ENCODE results near the gene INSRR. TPM values are rescaled to one million over a fixed set of nuclear protein-coding genes. Genes with fewer than 3 reads are reported as not detected.

INSRR gene
- total RNA-seq, 2 experiments from 2014 or later: not detected

DNA sequence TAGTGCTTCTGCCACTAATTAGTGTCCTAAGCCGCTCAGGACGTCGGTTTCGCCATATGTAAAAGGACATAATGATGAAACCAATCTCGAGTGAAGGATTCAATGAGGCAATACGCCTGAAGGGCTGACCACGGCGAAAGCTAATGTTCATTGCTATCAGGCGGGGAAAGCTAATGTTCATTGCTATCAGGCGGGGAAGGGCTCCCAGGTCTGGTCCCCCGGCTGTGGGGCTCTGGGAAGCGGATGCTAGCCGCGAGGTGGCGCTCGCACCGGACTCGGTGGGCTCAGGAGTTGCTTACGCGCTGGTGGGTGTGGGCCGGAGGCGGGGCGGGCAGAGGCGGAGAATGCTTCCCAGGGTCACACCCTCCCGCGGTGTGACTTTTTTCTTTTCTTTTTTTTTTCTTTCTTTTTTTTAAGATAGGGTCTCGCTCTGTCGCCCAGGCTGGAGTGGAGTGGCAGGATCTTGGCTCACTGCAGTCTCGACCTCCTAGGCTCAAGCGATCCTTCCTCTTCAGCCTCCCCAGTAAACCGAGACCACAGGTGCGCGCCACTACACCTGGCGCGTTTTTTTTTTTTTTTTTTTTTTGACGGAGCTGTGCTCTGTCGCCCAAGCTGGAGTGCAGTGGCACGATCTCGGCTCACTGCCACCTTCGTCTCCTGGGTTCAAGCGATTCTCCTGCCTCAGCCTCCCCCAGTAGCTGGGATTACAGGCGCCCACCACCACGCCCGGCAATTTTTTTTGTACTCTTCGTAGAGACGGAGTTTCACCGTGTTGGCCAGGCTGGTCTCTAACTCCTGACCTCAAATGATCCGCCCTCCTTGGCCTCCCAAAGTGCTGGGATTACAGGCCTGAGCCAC, 33.5 kb upstream of the INSRR start:
- Mint-ChIP-seq H3K9me3 (no peaks in the 10 kb centered on the region), H3K36me3 (ENCODE audit: low read depth) (no peaks in the 10 kb centered on the region)

DNA sequence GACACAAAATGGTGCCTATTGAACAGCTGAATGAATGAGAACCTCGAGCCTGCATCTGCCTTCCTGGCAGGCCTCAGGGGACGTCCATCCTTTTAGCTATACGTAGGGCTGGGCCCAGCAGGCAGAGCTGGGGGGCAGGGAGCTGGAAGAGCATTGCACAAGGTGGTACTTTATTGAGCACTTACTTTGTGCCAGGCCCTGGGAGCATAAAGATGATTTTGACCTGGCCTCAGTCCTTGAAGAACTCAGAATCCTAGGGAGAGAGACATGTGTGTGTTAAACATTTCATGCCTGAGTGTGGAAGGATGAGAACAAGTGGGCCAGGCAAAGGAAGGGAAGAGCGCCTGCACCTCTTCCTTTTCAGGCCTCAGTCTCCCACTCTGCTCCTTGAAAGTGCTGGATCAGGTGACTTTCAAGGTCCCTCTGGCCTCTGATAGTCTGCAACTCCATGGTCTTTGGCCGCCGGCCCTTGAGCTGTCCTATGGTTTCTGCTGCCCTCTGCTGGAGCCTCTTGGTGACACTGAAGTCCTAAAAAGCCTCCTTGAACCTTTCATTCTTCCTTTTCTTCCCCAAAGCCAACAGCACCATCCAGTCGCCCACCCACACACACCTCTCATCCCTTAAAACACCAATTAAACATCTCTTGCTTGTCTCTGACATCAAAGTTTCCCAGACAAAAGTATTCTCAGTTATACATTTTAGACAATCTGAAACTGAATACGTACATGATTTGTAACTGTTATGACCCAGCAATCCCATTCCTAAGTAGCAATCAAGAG, 31.1 kb upstream of the INSRR start:
- intact Hi-C loops (cut with micrococcal nuclease): loop anchor here (1.0 to 10.0 kb wide), 6 partner anchors 51 to 230 kb away; no protein-coding TSS in a partner anchor
- Mint-ChIP-seq H3K4me1 (ENCODE audit: low read depth) (peaks cover 8% of the 10 kb centered on the region), H3K4me3 (no peak overlapping the region), H3K36me3 (ENCODE audit: low read depth) (no peaks in the 10 kb centered on the region), H3K9me3 (no peaks in the 10 kb centered on the region), H3K27ac (no peak overlapping the region), H3K27me3 (ENCODE audit: low read depth) (peaks cover 46% of the 10 kb centered on the region)
- peak; percentile 78 for DNase-seq
- CTCF ChIA-PET: interaction anchor here (0.6 to 8.5 kb wide), 26 partner anchors 8 to 474 kb away, joined by 3 to 82 read pairs (median 5); partner anchors contain the start of genes LRRC71 and NTRK1

More for the DNA sequence above, 33.5 kb upstream of the INSRR start:
- H3K27me3 Mint-ChIP-seq (ENCODE audit: low read depth): peaks cover 47% of the 10 kb centered on the region
- peaks cover 11% of the 10 kb centered on the region for H3K4me1 Mint-ChIP-seq (ENCODE audit: low read depth)
- peak; percentile 92 for DNase-seq
- no peak overlapping the region for H3K27ac Mint-ChIP-seq
- H3K4me3 Mint-ChIP-seq: peak overlapping the region; percentile 41
- intact Hi-C loops (cut with micrococcal nuclease): loop anchor here (1.0 to 10.0 kb wide), 5 partner anchors 28 to 264 kb away; partner anchors contain the start of gene LRRC71
- CTCF ChIA-PET: interaction anchor here (0.6 to 8.5 kb wide), 30 partner anchors 10 to 264 kb away, joined by 3 to 82 read pairs (median 4); partner anchors contain the start of genes BCAN, LRRC71 and NTRK1

DNA sequence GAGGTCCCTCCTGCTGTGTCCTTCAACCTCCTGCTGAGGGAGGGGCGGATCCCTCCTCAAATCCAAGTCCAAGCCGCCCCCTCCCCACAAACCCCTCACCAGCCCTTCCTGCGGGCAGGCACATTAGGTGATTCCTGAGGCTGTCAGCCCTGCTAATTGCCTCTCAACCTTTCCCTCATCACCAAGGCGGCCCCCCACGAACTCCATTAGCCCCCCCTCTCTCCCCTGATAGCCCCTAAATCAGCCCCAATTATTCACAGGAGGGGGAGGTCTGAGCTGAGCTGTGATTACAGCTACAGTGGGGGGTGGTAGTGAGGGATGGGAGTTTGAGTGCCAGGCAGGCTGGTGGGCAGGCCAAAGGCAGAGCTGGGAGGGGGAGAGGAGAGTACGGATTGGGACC, 28.8 kb upstream of the INSRR start:
- intact Hi-C loops (cut with micrococcal nuclease): no loop called here
- no peaks in the 10 kb centered on the region for H3K36me3 Mint-ChIP-seq (ENCODE audit: low read depth)
- H3K9me3 Mint-ChIP-seq: no peaks in the 10 kb centered on the region
- H3K4me1 Mint-ChIP-seq (ENCODE audit: low read depth): peaks cover 2% of the 10 kb centered on the region
- no peak for DNase-seq
- H3K27me3 Mint-ChIP-seq (ENCODE audit: low read depth): peaks cover 37% of the 10 kb centered on the region
- no peak overlapping the region for H3K27ac Mint-ChIP-seq
- CTCF ChIA-PET: interaction anchor here (0.6 to 8.5 kb wide), 6 partner anchors 27 to 919 kb away, joined by 3 to 82 read pairs (median 9); partner anchors contain the start of gene NTRK1
- H3K4me3 Mint-ChIP-seq: no peak overlapping the region

DNA sequence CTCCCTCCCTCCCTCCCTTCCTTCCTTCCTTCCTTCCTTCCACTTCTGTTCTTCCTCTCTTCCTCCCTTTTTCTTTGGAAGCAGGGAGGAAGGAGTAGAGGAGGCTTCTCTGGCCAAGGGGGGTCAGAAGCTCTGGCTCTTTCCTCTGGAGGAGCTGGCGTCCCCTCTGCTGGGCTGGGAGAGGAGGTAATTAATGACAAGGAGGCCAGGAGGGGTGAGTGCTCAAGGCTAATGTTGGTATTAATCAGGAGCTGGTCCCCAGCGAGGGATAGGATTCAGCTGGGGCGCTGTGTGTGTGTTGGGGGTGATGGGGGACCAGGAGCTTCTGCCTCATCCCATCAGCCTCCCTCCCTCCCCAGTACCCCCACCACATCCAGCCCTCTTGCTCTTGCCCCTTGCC, 28.4 kb upstream of the INSRR start:
- intact Hi-C loops (cut with micrococcal nuclease): no loop called here
- Mint-ChIP-seq H3K27me3 (ENCODE audit: low read depth) (peaks cover 36% of the 10 kb centered on the region), H3K9me3 (no peaks in the 10 kb centered on the region), H3K4me3 (no peak overlapping the region), H3K27ac (no peak overlapping the region), H3K4me1 (ENCODE audit: low read depth) (peaks cover 2% of the 10 kb centered on the region), H3K36me3 (ENCODE audit: low read depth) (no peaks in the 10 kb centered on the region)
- DNase-seq: no peak
- CTCF ChIA-PET: interaction anchor here (1.6 to 8.5 kb wide), 5 partner anchors 26 to 198 kb away, joined by 3 to 82 read pairs (median 9); partner anchors contain the start of gene NTRK1

DNA sequence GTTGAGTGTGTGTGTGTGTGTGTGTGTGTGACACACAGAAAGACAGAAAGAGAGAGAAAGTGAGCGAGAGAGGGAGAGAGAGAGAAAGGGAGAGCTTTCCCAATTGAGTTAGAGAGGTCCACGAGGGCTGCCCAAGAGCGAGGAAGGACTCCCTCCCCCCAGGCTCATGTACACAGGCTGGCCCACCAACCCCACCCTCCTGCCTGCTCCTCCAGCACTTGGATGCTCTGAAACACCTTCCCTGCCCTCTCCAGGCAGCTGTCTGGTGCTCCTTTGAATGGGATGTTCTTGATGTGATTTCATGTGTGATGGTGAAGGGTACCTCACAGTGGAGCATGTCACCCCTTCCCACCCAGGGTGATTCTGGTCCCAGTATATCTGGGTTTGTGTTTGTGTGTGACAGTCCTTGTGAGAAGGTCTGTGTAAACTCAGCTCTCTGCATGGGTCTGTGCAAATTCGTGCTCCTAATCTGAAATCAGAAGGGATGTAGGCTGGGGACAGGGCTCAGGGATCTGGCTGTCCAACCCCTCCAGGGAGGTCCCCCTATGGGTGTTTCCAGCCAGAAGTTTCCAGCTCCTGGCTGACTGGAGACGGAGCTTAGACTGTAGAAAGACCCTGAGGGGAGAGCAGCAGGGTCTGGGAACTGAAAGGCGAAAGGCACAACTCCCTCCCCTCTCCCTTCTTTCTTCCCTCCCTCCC, 27.8 kb upstream of the INSRR start:
- CTCF ChIA-PET: interaction anchor here (1.6 to 8.5 kb wide), 5 partner anchors 26 to 197 kb away, joined by 3 to 82 read pairs (median 9); partner anchors contain the start of gene NTRK1
- H3K27me3 Mint-ChIP-seq (ENCODE audit: low read depth): peaks cover 31% of the 10 kb centered on the region
- no peak overlapping the region for H3K27ac Mint-ChIP-seq
- H3K4me1 Mint-ChIP-seq (ENCODE audit: low read depth): no peaks in the 10 kb centered on the region
- H3K36me3 Mint-ChIP-seq (ENCODE audit: low read depth): no peaks in the 10 kb centered on the region
- H3K4me3 Mint-ChIP-seq: no peak overlapping the region
- DNase-seq: no peak
- intact Hi-C loops (cut with micrococcal nuclease): no loop called here
- H3K9me3 Mint-ChIP-seq: no peaks in the 10 kb centered on the region

DNA sequence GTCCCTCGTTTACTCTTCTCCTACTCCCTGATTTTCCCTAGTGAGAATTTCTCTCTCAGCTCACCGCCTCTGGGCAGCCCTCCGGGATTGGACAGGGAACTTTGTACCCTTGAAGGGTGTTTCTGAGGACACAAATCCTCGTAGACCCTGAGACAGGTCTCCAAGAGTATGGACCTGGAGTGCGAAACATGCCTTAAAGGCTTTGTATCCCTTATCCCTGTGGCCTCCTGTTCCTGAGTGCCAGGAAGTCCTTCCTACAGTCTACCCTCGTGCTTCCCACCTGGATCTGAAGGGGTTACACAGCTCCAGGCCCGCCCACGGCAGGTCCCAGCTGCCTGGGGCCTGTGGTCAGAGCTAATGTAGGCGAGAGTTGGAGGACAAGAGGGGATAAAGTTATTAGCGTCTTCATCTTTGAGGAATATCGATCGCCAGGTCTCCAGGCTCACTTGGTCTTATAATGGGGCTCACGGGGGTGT, 27.0 kb upstream of the INSRR start:
- H3K4me1 Mint-ChIP-seq (ENCODE audit: low read depth): no peaks in the 10 kb centered on the region
- no peak overlapping the region for H3K4me3 Mint-ChIP-seq
- H3K27me3 Mint-ChIP-seq (ENCODE audit: low read depth): peaks cover 23% of the 10 kb centered on the region
- no peaks in the 10 kb centered on the region for H3K9me3 Mint-ChIP-seq
- H3K36me3 Mint-ChIP-seq (ENCODE audit: low read depth): no peaks in the 10 kb centered on the region
- CTCF ChIA-PET: interaction anchor here (1.0 to 8.5 kb wide), 5 partner anchors 9 to 197 kb away, joined by 3 to 82 read pairs (median 5); no protein-coding TSS in a partner anchor
- DNase-seq: no peak
- H3K27ac Mint-ChIP-seq: no peak overlapping the region
- intact Hi-C loops (cut with micrococcal nuclease): no loop called here

DNA sequence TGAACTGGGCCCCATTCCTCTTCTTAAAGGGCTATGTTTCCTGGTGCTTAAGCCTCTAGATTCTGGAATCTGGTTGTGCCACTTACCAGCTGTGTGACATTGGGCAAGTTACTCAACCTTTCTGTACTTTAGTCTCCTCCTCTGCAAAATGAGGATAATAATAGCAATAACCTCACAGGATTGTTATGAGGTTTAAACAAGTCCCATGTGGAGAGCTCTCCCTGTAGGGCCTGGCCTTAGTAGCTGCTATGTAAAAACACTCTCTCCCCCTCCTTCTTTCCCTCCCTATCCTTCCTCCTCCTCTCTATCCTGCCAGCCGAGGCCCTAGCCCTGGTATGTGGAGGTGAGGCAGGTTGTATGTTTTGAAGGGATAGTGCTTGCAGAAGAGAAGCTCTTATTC, 26.4 kb upstream of the INSRR start:
- CTCF ChIA-PET: interaction anchor here (1.0 to 8.5 kb wide), 4 partner anchors 8 to 159 kb away, joined by 3 to 82 read pairs (median 4); no protein-coding TSS in a partner anchor
- no peak overlapping the region for H3K4me3 Mint-ChIP-seq
- H3K9me3 Mint-ChIP-seq: no peaks in the 10 kb centered on the region
- no peak overlapping the region for H3K27ac Mint-ChIP-seq
- intact Hi-C loops (cut with micrococcal nuclease): no loop called here
- peaks cover 18% of the 10 kb centered on the region for H3K27me3 Mint-ChIP-seq (ENCODE audit: low read depth)
- no peaks in the 10 kb centered on the region for H3K36me3 Mint-ChIP-seq (ENCODE audit: low read depth)
- DNase-seq: no peak
- no peaks in the 10 kb centered on the region for H3K4me1 Mint-ChIP-seq (ENCODE audit: low read depth)

DNA sequence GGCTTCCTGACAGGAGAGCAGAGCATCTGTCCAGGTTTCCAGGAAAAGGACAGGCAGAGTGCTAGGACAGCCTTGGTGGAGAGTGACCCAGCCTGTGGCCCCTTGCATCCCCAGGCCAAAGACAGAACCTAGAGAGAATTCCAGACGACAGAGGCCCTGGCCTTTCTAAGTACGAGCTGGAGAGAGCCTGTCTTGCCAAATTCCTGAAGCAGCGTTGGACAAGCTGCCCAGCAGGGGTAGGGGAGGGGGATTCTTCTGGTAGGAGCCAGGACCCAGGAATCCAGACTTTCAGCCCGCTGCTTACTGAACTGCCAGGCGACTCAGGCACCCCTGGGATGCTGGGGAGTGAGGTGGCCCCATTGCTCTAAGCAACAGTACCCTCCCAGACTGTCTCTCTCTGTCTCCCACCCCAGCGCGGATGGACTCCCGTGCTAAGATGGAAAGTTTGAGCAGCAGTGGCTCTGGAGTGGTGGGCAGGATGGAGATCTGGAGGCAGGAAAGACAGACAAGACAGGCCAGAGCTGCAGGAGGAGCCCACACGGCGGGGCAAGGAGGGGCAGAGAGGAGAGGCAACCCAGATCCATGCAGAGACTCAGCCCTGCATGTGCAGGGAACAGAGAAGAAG, 25.8 kb upstream of the INSRR start:
- peaks cover 16% of the 10 kb centered on the region for H3K27me3 Mint-ChIP-seq (ENCODE audit: low read depth)
- H3K27ac Mint-ChIP-seq: no peak overlapping the region

DNA sequence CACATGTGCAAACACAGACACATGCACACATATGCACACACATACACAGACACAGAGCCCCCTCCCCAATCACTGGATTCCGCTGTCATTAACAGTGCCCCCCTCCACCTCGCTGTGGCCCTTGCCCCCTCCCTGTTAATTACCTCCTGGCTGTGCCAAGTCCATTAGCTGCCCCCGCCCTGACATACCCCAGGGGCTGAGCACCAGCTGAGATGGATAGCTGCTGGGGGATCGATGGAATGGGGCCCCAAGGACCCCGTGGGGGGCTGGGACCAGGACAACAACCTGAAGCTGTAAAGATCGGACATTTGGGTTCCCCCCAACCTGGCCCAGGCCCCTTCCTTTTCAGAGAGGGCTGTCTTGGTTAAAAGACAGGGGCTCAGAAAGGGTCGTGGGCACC, 25.0 kb upstream of the INSRR start:
- Mint-ChIP-seq H3K4me3 (no peak overlapping the region), H3K4me1 (ENCODE audit: low read depth) (no peaks in the 10 kb centered on the region), H3K27ac (no peak overlapping the region), H3K36me3 (ENCODE audit: low read depth) (no peaks in the 10 kb centered on the region), H3K27me3 (ENCODE audit: low read depth) (peaks cover 12% of the 10 kb centered on the region), H3K9me3 (no peaks in the 10 kb centered on the region)
- DNase-seq: no peak
- CTCF ChIA-PET: interaction anchor here (0.6 to 1.8 kb wide), 6 partner anchors 16 to 194 kb away, joined by 3 to 5 read pairs (median 4); no protein-coding TSS in a partner anchor
- intact Hi-C loops (cut with micrococcal nuclease): no loop called here

More for the DNA sequence above, 25.8 kb upstream of the INSRR start:
- H3K9me3 Mint-ChIP-seq: no peaks in the 10 kb centered on the region
- no peak overlapping the region for H3K4me3 Mint-ChIP-seq
- no peaks in the 10 kb centered on the region for H3K36me3 Mint-ChIP-seq (ENCODE audit: low read depth)
- no peaks in the 10 kb centered on the region for H3K4me1 Mint-ChIP-seq (ENCODE audit: low read depth)
- intact Hi-C loops (cut with micrococcal nuclease): no loop called here
- CTCF ChIA-PET: interaction anchor here (0.6 to 1.8 kb wide), 6 partner anchors 8 to 195 kb away, joined by 3 to 5 read pairs (median 4); no protein-coding TSS in a partner anchor
- DNase-seq: no peak

DNA sequence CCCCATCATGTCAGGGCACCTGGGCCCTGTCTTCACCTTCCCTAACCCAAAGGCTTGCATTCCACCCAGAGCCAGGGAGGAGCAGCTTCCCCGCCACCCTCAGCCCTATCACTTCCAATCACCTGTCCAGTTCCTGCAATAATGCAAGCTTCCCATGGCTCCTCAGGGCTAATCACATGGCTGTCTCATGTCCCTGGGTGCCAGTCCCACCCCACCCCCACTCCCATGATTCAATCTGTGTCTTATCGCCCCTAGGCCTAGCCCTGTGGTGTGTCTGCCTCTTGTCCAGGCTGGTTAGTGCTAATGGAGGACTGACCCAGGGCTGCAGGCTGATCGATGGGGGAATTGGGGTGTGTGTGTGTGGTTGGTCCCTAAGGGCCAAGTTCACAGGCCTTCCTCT, 23.6 kb upstream of the INSRR start:
- Mint-ChIP-seq H3K4me1 (ENCODE audit: low read depth) (no peaks in the 10 kb centered on the region), H3K27ac (no peak overlapping the region), H3K36me3 (ENCODE audit: low read depth) (no peaks in the 10 kb centered on the region), H3K9me3 (no peaks in the 10 kb centered on the region), H3K4me3 (no peak overlapping the region), H3K27me3 (ENCODE audit: low read depth) (peaks cover 10% of the 10 kb centered on the region)
- no peak for DNase-seq
- CTCF ChIA-PET: interaction anchor here (0.9 to 1.2 kb wide), 2 partner anchors 9 to 23 kb away, joined by 3 to 4 read pairs; no protein-coding TSS in a partner anchor
- intact Hi-C loops (cut with micrococcal nuclease): no loop called here

DNA sequence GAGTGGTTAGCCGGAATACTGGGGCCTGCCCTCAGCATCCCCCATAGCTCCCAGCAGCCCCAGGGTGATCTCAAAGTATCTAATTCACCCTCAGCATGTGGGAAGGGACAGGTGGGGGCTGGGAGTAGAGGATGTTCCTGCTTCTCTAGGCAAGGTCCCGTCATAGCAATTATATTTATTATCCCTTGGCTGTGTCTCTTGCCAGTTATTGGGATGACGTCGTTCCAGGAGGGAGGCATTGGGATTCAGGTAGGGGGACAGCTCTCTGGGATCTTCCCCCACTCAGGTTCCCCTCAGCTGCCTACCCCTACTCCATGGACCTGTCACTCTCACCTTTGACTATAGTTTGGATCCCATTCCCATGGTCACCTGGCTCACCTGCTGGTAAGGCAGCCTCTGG, 22.7 kb upstream of the INSRR start:
- Mint-ChIP-seq H3K27ac (no peak overlapping the region), H3K4me1 (ENCODE audit: low read depth) (no peaks in the 10 kb centered on the region), H3K9me3 (no peaks in the 10 kb centered on the region), H3K27me3 (ENCODE audit: low read depth) (peaks cover 9% of the 10 kb centered on the region), H3K36me3 (ENCODE audit: low read depth) (no peaks in the 10 kb centered on the region), H3K4me3 (no peak overlapping the region)
- intact Hi-C loops (cut with micrococcal nuclease): no loop called here
- no peak for DNase-seq
- CTCF ChIA-PET: interaction anchor here (0.9 to 1.2 kb wide), 2 partner anchors 10 to 22 kb away, joined by 3 to 4 read pairs; no protein-coding TSS in a partner anchor

Data from activated naive CD4-positive, alpha-beta T cell treated with anti-CD3 and anti-CD28 coated beads for 36 hours (primary cell).